Measurements from ENCODE around the gene GLI3.
A peak's percentile ranks its signal among the peaks of the same experiment; 100 is the strongest.

Gene GLI3

DNA sequence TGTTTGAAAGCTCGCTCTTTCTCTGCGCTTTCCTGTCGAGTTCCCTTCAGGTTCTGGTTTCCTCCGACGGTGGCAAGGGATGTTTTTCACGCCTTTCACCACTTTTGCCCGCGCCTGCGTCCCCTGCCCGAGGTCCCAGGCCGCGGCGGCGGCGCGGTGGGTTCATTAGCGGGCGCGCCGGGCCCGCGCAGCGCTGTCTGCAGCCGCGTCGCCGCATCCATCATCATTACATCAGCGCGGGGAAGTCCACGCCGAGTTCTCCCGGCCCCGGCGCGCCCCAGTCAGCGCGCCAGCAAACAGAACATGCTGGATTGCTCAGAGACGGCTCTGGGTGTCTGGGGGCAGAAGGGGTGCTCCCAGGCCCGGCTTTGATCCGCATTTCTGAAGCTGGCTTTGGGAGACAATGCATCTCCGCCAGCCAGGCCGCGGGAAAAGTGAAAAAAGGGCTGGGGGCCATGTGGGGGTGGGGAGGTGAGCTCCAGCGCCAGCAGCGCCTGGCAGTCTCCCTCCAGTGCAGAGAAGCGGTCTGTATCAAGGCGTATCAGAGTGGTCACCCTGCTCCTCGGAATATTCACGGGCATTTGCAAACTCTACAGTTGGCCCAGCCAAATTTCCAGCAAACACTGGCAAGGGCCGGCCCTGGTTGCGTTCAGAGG, 8.9 kb downstream of the GLI3 start:
- H3K79me2 ChIP-seq (ENCODE audit: control insufficient read depth, insufficient read depth, low read length, poor library complexity): no peaks in the 10 kb centered on the region
- WGBS (ENCODE audit: extremely low coverage, insufficient coverage, insufficient read length): no CpG with 5 or more reads among the region's 51 CpGs
- H4K91ac ChIP-seq (ENCODE audit: low read depth, low read length): peak overlapping the region; percentile 32

GRCh38 chr7:42227541-42227935, 9.5 kb downstream of the GLI3 start:
- peaks cover 9% of the 10 kb centered on the region for H3K79me1 ChIP-seq (ENCODE audit: low read length)
- H3K14ac ChIP-seq (ENCODE audit: low read length): peak overlapping the region; percentile 34
- H2BK12ac ChIP-seq (ENCODE audit: low read length): no peak overlapping the region
- no peak overlapping the region for H2BK120ac ChIP-seq (ENCODE audit: insufficient read depth, low read length, poor library complexity)
- H3K18ac ChIP-seq (ENCODE audit: low read length): no peak overlapping the region
- peak overlapping the region; percentile 22 for H2BK5ac ChIP-seq (ENCODE audit: low read depth, low read length, poor library complexity)
- no peak overlapping the region for H3K4ac ChIP-seq (ENCODE audit: low read depth, low read length)
- H3K9me3 ChIP-seq (ENCODE audit: insufficient read depth, low read depth, low read length): no peaks in the 10 kb centered on the region
- H3K4me3 ChIP-seq (ENCODE audit: low read depth, low read length): no peak overlapping the region
- H4K91ac ChIP-seq (ENCODE audit: low read depth, low read length): peak overlapping the region; percentile 31
- WGBS (ENCODE audit: extremely low coverage, insufficient coverage, insufficient read length): no CpG with 5 or more reads among the region's 13 CpGs
- no peak overlapping the region for H4K12ac ChIP-seq (ENCODE audit: low read depth, low read length)
- no peaks in the 10 kb centered on the region for H3K36me3 ChIP-seq (ENCODE audit: control insufficient read depth in 1 of 2, insufficient read depth in 2 of 2, low read length in 2 of 2)
- H2AFZ ChIP-seq (ENCODE audit: insufficient read depth, low read length, poor library complexity): peak overlapping the region; percentile 66
- peak; percentile 41 to 54 for DNase-seq
- H3K4me2 ChIP-seq (ENCODE audit: low read length): peak overlapping the region; percentile 96
- no peak overlapping the region for H3K9ac ChIP-seq (ENCODE audit: low read length)
- H3K79me2 ChIP-seq (ENCODE audit: control insufficient read depth, insufficient read depth, low read length, poor library complexity): no peaks in the 10 kb centered on the region
- no peak overlapping the region for H3K23ac ChIP-seq (ENCODE audit: low read length)
- H2AK5ac ChIP-seq (ENCODE audit: low read length): no peak overlapping the region
- no peaks in the 10 kb centered on the region for H3K27me3 ChIP-seq (ENCODE audit: insufficient read depth, low read length)
- no peak overlapping the region for H4K8ac ChIP-seq (ENCODE audit: low read depth, low read length)
- peaks cover 9 to 21% of the 10 kb centered on the region in 2 experiments for H3K4me1 ChIP-seq (ENCODE audit: control insufficient read depth in 1 of 2, insufficient read depth in 2 of 2, low read length in 2 of 2)
- peak overlapping the region; percentile 6 for H3K27ac ChIP-seq (ENCODE audit: low read depth, low read length)

More for the DNA sequence above, 8.9 kb downstream of the GLI3 start:
- Histone ChIP-seq H3K23ac (ENCODE audit: low read length) (no peak overlapping the region), H2AK5ac (ENCODE audit: low read length) (no peak overlapping the region), H3K18ac (ENCODE audit: low read length) (peak overlapping the region; percentile 21), H3K27ac (ENCODE audit: low read depth, low read length) (peak overlapping the region; percentile 6), H3K4ac (ENCODE audit: low read depth, low read length) (no peak overlapping the region), H3K9ac (ENCODE audit: low read length) (peak overlapping the region; percentile 34), H3K79me1 (ENCODE audit: low read length) (peaks cover 9% of the 10 kb centered on the region), H4K12ac (ENCODE audit: low read depth, low read length) (peak overlapping the region; percentile 61), H3K27me3 (ENCODE audit: insufficient read depth, low read length) (no peaks in the 10 kb centered on the region), H2BK120ac (ENCODE audit: insufficient read depth, low read length, poor library complexity) (peak overlapping the region; percentile 16), H3K9me3 (ENCODE audit: insufficient read depth, low read depth, low read length) (no peaks in the 10 kb centered on the region), H2AFZ (ENCODE audit: insufficient read depth, low read length, poor library complexity) (peak overlapping the region; percentile 66), H4K8ac (ENCODE audit: low read depth, low read length) (peak overlapping the region; percentile 65), H3K14ac (ENCODE audit: low read length) (peak overlapping the region; percentile 55), H3K36me3 (ENCODE audit: control insufficient read depth in 1 of 2, insufficient read depth in 2 of 2, low read length in 2 of 2) (no peaks in the 10 kb centered on the region), H3K4me1 (ENCODE audit: control insufficient read depth in 1 of 2, insufficient read depth in 2 of 2, low read length in 2 of 2) (peaks cover 9 to 18% of the 10 kb centered on the region in 2 experiments), H3K4me2 (ENCODE audit: low read length) (peak overlapping the region; percentile 96), H2BK12ac (ENCODE audit: low read length) (peak overlapping the region; percentile 66), H2BK5ac (ENCODE audit: low read depth, low read length, poor library complexity) (peak overlapping the region; percentile 31), H3K4me3 (ENCODE audit: low read depth, low read length) (peak overlapping the region; percentile 47)
- DNase-seq: peak; percentile 24 to 53

DNA sequence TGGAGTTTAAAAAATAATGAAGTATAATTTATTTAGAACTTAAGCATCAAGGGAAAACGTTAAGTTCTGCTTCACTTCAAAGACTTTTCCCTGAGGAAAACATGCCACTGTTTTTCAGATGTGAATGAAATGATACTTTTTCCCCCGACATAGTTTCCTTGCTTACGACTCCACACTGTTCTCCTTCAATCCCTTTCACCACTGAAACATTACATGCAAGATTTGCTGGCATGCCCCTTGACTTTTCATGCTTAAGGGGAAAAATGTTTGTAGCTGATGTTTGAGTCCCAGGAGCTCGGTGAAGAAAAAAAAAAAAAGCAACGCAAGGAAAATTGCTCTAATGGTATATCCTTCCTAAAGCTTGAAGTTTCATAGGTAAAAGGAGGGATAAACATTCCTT, 10.0 kb downstream of the GLI3 start:
- Histone ChIP-seq H3K4ac (ENCODE audit: low read depth, low read length) (no peak overlapping the region), H2AFZ (ENCODE audit: insufficient read depth, low read length, poor library complexity) (no peak overlapping the region), H3K4me2 (ENCODE audit: low read length) (peak overlapping the region; percentile 96), H3K79me2 (ENCODE audit: control insufficient read depth, insufficient read depth, low read length, poor library complexity) (no peaks in the 10 kb centered on the region), H3K18ac (ENCODE audit: low read length) (no peak overlapping the region), H3K36me3 (ENCODE audit: control insufficient read depth in 1 of 2, insufficient read depth in 2 of 2, low read length in 2 of 2) (no peaks in the 10 kb centered on the region), H3K79me1 (ENCODE audit: low read length) (peaks cover 9% of the 10 kb centered on the region), H3K9ac (ENCODE audit: low read length) (no peak overlapping the region), H2BK5ac (ENCODE audit: low read depth, low read length, poor library complexity) (no peak overlapping the region), H2BK12ac (ENCODE audit: low read length) (no peak overlapping the region), H3K9me3 (ENCODE audit: insufficient read depth, low read depth, low read length) (no peaks in the 10 kb centered on the region), H3K14ac (ENCODE audit: low read length) (no peak overlapping the region), H4K8ac (ENCODE audit: low read depth, low read length) (no peak overlapping the region), H3K27me3 (ENCODE audit: insufficient read depth, low read length) (no peaks in the 10 kb centered on the region), H4K91ac (ENCODE audit: low read depth, low read length) (no peak overlapping the region), H2BK120ac (ENCODE audit: insufficient read depth, low read length, poor library complexity) (no peak overlapping the region), H3K23ac (ENCODE audit: low read length) (no peak overlapping the region), H3K27ac (ENCODE audit: low read depth, low read length) (peak overlapping the region; percentile 33), H3K4me3 (ENCODE audit: low read depth, low read length) (no peak overlapping the region), H3K4me1 (ENCODE audit: control insufficient read depth in 1 of 2, insufficient read depth in 2 of 2, low read length in 2 of 2) (peaks cover 11 to 21% of the 10 kb centered on the region in 2 experiments), H4K12ac (ENCODE audit: low read depth, low read length) (no peak overlapping the region), H2AK5ac (ENCODE audit: low read length) (no peak overlapping the region)
- no CpG with 5 or more reads among the region's 5 CpGs for WGBS (ENCODE audit: extremely low coverage, insufficient coverage, insufficient read length)
- no peak for DNase-seq

GRCh38 chr7:42226354-42226941, 10.6 kb downstream of the GLI3 start:
- H3K27me3 ChIP-seq (ENCODE audit: insufficient read depth, low read length): no peaks in the 10 kb centered on the region

More at GRCh38 chr7:42226354-42226941, 10.6 kb downstream of the GLI3 start:
- Histone ChIP-seq H3K23ac (ENCODE audit: low read length) (no peak overlapping the region), H3K4me1 (ENCODE audit: control insufficient read depth in 1 of 2, insufficient read depth in 2 of 2, low read length in 2 of 2) (peaks cover 13 to 21% of the 10 kb centered on the region in 2 experiments), H2BK120ac (ENCODE audit: insufficient read depth, low read length, poor library complexity) (no peak overlapping the region), H2AK5ac (ENCODE audit: low read length) (no peak overlapping the region), H3K14ac (ENCODE audit: low read length) (no peak overlapping the region), H3K36me3 (ENCODE audit: control insufficient read depth in 1 of 2, insufficient read depth in 2 of 2, low read length in 2 of 2) (no peaks in the 10 kb centered on the region), H2AFZ (ENCODE audit: insufficient read depth, low read length, poor library complexity) (no peak overlapping the region), H4K91ac (ENCODE audit: low read depth, low read length) (no peak overlapping the region), H3K4ac (ENCODE audit: low read depth, low read length) (no peak overlapping the region), H3K79me2 (ENCODE audit: control insufficient read depth, insufficient read depth, low read length, poor library complexity) (no peaks in the 10 kb centered on the region), H3K4me2 (ENCODE audit: low read length) (no peak overlapping the region), H3K9ac (ENCODE audit: low read length) (no peak overlapping the region), H3K79me1 (ENCODE audit: low read length) (peaks cover 9% of the 10 kb centered on the region), H3K4me3 (ENCODE audit: low read depth, low read length) (no peak overlapping the region), H4K8ac (ENCODE audit: low read depth, low read length) (no peak overlapping the region), H2BK5ac (ENCODE audit: low read depth, low read length, poor library complexity) (no peak overlapping the region), H2BK12ac (ENCODE audit: low read length) (no peak overlapping the region), H4K12ac (ENCODE audit: low read depth, low read length) (no peak overlapping the region), H3K18ac (ENCODE audit: low read length) (no peak overlapping the region), H3K27ac (ENCODE audit: low read depth, low read length) (no peak overlapping the region), H3K9me3 (ENCODE audit: insufficient read depth, low read depth, low read length) (no peaks in the 10 kb centered on the region)
- no CpG with 5 or more reads among the region's 5 CpGs for WGBS (ENCODE audit: extremely low coverage, insufficient coverage, insufficient read length)
- no peak for DNase-seq
